ENCODE results near the gene PPP3R1.

Gene PPP3R1

GRCh38 chr2:68266655-68267054 lies 14.3 kb upstream of the PPP3R1 start:
- CTCF ChIA-PET = interaction anchor here (0.6 to 1.6 kb wide), 3 partner anchors 19 to 71 kb away, joined by 3 to 11 read pairs (median 5); no protein-coding TSS in a partner anchor
- H3K36me3 ChIP-seq (ENCODE audit: control insufficient read depth in 2 of 2, insufficient read depth in 1 of 2, low read length in 2 of 2) = no peaks in the 10 kb centered on the region
- POLR2A ChIA-PET = no interaction called here
- TF ChIP-seq OSR2 (tag by site-specific recombination; IDR thresholded peaks at IDR 0.05) (no peak), ZNF843 (tag by site-specific recombination; IDR thresholded peaks at IDR 0.05) (no peak), ZNF623 (tag by site-specific recombination; IDR thresholded peaks at IDR 0.05) (no peak), ZNF558 (tag by site-specific recombination; IDR thresholded peaks at IDR 0.05) (no peak), ZNF555 (tag by site-specific recombination; conservative IDR thresholded peaks at IDR 0.05) (no peak), ZNF513 (tag by site-specific recombination; IDR thresholded peaks at IDR 0.05) (no peak), ZBTB48 (tag by site-specific recombination; IDR thresholded peaks at IDR 0.05) (no peak), ZNF549 (tag by site-specific recombination; IDR thresholded peaks at IDR 0.05) (no peak), ZNF140 (tag by site-specific recombination; IDR thresholded peaks at IDR 0.05) (no peak), ZNF121 (tag by site-specific recombination; IDR thresholded peaks at IDR 0.05) (no peak), ZNF26 (tag by site-specific recombination; IDR thresholded peaks at IDR 0.05) (no peak), ZNF488 (tag by site-specific recombination; IDR thresholded peaks at IDR 0.05) (no peak), ZSCAN5A (tag by site-specific recombination; IDR thresholded peaks at IDR 0.05) (no peak), IKZF3 (tag by site-specific recombination; IDR thresholded peaks at IDR 0.05) (no peak), ZNF366 (tag by site-specific recombination; conservative IDR thresholded peaks at IDR 0.05) (no peak)
- H3K27ac ChIP-seq (ENCODE audit: extremely low read depth, low read depth, low read length) = no peak overlapping the region
- no peaks in the 10 kb centered on the region for H3K4me1 ChIP-seq (ENCODE audit: control insufficient read depth, insufficient read depth, low read length)
- no peak overlapping the region for H3K4me3 ChIP-seq (ENCODE audit: low read depth, low read length)
- no peaks in the 10 kb centered on the region for H3K9me3 ChIP-seq (ENCODE audit: control insufficient read depth, insufficient read depth, low read depth, low read length)

- peak; percentile 63; the same call in 1 of the 2 replicates for TF ChIP-seq ZNF362 (tag by site-specific recombination; IDR thresholded peaks at IDR 0.05)
- TF ChIP-seq ZNF747 (tag by site-specific recombination; IDR thresholded peaks at IDR 0.05) = no peak
- TF ChIP-seq MZF1 (tag by site-specific recombination; IDR thresholded peaks at IDR 0.05; ENCODE audit: borderline replicate concordance) = peak; percentile 74; the same call in 1 of the 2 replicates
- TF ChIP-seq ZFP37 (tag by site-specific recombination; IDR thresholded peaks at IDR 0.05) = no peak
- no peak for TF ChIP-seq ATF2 (tag by site-specific recombination; IDR thresholded peaks at IDR 0.05; ENCODE audit: low read depth)
- TF ChIP-seq ZNF664 (tag by site-specific recombination; IDR thresholded peaks at IDR 0.05) = 0 out of 2 replicates have a peak, but pooled peaks have one; percentile 32
- TF ChIP-seq ZBTB26 (tag by site-specific recombination; optimal IDR thresholded peaks at IDR 0.05) = no peak
- TF ChIP-seq WT1 (tag by site-specific recombination; IDR thresholded peaks at IDR 0.05) = peak; percentile 31; the same call in 1 of the 2 replicates
- no peak for TF ChIP-seq ZNF544 (tag by site-specific recombination; IDR thresholded peaks at IDR 0.05)
- TF ChIP-seq ZNF366 (tag by site-specific recombination; conservative IDR thresholded peaks at IDR 0.05) = 0 out of 2 replicates have a peak, but pooled peaks have one; percentile 22
- TF ChIP-seq ZNF48 (tag by site-specific recombination; IDR thresholded peaks at IDR 0.05) = no peak
- H3K27ac ChIP-seq (ENCODE audit: extremely low read depth, low read depth, low read length) = no peak overlapping the region
- no peak overlapping the region for H3K4me3 ChIP-seq (ENCODE audit: low read depth, low read length)
- ChIA-PET POLR2A (no interaction called here), CTCF (interaction anchor here (0.7 kb wide), 1 partner anchor 193 kb away, joined by 3 read pairs; no protein-coding TSS in a partner anchor)
- H3K4me1 ChIP-seq (ENCODE audit: control insufficient read depth, insufficient read depth, low read length) = no peaks in the 10 kb centered on the region
- H3K9me3 ChIP-seq (ENCODE audit: control insufficient read depth, insufficient read depth, low read depth, low read length) = no peaks in the 10 kb centered on the region
- no peaks in the 10 kb centered on the region for H3K36me3 ChIP-seq (ENCODE audit: control insufficient read depth in 2 of 2, insufficient read depth in 1 of 2, low read length in 2 of 2)
Observed at GRCh38 chr2:68263632-68264031, 11.3 kb upstream of the PPP3R1 start.
